Measurements from ENCODE around the gene JAK3.
"Not testable (repeated sequence)": the region's sequence is repeated elsewhere in the genome, so short reads cannot be mapped to it uniquely, and the experiment has no call there.

JAK3 gene

DNA sequence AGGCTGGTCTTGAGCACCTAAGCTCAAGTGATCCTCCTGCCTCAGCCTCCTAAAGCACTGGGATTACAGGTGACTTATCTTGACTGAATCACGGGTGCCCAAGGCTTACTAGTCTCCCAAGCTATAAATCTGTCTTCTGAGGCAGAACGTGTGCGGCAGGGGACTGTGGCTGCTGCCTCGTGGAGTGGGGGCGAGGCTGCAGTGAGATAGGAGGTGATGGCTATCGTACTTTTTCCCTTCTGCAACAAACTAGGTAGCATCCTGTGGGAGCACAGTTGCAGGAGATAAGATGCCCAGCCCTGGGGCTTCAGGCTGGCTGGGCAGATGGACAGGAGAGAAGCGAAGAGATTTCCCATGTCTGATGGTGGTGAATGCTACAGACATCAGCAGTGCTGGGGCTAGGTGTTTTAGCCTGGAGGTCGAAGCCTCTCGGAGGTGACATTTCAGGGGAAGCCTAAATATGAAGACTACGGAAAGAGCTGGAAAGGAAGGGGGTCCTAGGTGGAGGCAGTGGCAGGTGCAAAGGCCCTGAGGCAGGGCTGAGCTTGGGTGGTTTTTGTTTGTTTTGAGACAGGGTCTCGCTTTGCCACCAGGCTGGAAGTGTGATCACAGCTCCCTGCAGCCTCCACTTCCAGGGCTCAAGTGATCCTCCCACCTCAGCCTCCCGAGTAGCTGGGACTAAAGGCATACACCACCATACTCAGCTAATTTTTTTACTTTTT is 45.5 kb downstream of the JAK3 start:
- DNase-seq (ENCODE audit: low read depth): no peak
- no peak overlapping the region for H3K4me3 ChIP-seq (ENCODE audit: low read depth, low read length)
- TF ChIP-seq, protein P1, sequence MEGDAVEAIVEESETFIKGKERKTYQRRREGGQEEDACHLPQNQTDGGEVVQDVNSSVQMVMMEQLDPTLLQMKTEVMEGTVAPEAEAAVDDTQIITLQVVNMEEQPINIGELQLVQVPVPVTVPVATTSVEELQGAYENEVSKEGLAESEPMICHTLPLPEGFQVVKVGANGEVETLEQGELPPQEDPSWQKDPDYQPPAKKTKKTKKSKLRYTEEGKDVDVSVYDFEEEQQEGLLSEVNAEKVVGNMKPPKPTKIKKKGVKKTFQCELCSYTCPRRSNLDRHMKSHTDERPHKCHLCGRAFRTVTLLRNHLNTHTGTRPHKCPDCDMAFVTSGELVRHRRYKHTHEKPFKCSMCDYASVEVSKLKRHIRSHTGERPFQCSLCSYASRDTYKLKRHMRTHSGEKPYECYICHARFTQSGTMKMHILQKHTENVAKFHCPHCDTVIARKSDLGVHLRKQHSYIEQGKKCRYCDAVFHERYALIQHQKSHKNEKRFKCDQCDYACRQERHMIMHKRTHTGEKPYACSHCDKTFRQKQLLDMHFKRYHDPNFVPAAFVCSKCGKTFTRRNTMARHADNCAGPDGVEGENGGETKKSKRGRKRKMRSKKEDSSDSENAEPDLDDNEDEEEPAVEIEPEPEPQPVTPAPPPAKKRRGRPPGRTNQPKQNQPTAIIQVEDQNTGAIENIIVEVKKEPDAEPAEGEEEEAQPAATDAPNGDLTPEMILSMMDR (conservative IDR thresholded peaks at IDR 0.05; ENCODE audit: low read depth, low read length): no peak

DNA sequence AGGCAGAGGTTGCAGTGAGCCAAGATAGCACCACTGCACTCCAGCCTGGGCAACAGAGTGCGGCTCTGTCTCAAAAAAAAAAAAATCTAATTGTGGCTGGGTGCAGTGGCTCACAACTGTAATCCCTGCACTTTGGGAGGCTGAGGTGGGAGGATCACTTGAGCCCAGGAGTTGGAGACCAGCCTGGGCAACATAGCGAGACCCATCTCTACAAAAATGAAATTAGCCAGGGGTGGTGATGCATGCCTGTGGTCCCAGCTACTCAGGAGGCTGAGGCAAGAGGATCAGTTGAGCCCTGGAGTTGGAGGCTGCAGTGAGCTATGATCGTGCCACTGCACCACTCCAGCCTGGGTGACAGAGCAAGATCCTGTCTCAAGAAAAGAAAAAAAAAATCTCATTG is 49.2 kb downstream of the JAK3 start:
- not testable (repeated sequence) for DNase-seq (ENCODE audit: low read depth); H3K4me3 ChIP-seq (ENCODE audit: low read depth, low read length)

DNA sequence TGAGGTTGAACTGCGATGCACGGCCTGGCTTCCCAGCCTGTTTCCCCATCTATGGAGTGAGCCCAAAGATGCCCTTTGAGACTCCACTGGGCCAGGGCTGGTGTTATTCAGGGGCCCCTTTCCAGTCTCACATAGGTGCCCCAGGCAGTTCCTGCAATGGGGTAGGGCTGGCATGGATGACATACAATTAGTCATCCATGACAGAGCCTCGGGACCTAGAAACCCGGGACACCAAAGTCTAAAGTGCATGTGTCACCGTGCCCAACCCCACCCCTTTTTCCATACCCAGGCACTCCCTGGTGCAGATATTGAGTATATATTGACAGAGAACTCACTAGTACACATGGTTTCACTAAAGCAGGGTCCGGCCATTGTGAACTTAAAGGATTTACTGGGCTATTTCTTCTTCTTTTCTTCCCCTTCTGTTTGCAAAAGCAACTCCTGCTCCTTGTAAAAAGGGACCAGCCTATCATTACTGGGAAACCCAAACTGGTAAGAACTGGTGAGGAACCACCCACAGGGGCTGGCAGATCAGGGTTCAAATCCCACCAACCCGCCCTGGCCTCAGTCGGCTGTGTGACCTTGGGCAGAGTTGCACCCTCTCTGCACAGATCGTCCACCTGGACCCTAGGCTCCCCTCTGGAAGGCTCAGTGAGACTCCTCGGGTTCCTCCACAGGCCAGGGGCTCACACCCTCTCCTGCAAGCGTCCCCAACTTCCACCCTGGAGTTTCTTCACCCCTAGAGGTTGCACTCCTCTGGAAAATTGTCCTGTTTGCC is 50.2 kb downstream of the JAK3 start:
- H3K4me3 ChIP-seq (ENCODE audit: low read depth, low read length): no peak overlapping the region
- no peak for DNase-seq (ENCODE audit: low read depth)
- TF ChIP-seq, protein P1 (conservative IDR thresholded peaks at IDR 0.05; ENCODE audit: low read depth, low read length): no peak

DNA sequence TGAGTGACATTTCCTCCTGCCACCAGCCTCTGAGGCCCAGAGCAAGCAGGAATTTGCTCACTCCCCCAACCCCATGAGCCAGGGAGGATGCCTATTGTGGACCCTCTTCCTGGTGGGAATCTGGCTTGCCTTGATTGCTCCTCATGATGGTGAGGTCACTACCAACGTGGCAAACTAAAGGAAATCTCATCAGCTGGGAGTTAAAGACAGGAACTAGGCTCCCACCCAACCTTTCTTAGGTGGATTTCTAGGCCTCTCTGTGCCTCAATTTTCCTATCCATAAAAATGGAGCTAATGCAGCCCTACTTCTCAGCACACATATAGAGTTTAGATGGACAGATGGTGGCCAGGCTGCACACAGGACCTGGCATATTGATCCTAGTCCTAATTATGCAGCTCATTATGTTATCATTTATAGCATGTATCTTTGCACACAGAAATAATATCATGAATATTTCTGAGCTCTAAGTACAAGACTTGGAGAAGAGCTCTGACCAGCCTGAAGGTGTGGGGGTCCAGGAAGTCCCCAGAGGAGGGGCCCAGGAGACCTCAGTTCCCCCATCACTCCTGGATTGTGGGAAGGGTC is 50.9 kb downstream of the JAK3 start:
- TF ChIP-seq, protein P1 (conservative IDR thresholded peaks at IDR 0.05; ENCODE audit: low read depth, low read length): no peak
- no peak overlapping the region for H3K4me3 ChIP-seq (ENCODE audit: low read depth, low read length)

DNA sequence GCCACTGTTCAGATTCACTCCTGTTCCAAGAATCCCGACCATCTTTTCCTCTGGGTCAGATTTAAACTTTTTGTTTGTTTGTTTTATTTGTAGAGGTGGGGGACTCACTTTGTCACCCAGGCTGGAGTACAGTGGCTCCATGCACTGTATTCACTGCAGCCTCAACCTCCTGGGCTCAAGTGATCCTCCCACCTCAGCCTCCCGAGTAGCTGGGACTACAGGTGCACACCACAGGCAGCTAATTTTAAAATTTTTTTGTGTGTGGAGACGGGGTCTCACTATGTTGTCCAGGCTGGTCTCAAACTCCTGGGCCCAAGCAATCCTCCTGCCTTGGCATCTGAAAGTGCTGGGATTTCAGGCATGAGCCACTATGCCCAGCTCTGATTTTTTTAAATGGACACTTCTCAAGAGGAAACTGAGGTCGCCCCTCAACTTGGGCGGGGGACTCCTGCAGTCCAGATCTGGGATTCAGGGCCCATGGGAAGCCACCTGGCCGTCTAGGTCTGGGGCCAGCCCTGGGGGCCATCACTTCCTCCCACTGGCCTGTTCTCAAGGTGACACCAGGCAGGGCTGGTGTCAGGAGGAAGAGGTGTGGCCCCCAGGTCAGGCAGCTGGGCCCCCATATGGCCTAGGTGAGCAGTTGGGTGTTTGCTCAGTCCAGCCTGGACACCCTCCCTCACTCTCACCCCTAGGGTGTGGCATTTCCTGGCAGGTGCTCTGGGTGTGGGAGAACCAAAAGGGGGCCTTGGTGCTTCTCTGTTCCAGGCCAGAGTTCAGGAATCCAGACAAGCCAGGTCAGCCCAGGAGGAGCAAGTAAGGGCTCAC is 51.6 kb downstream of the JAK3 start:
- DNase-seq (ENCODE audit: low read depth): no peak
- TF ChIP-seq, protein P1 (conservative IDR thresholded peaks at IDR 0.05; ENCODE audit: low read depth, low read length): no peak
- no peak overlapping the region for H3K4me3 ChIP-seq (ENCODE audit: low read depth, low read length)

More for the DNA sequence above, 50.9 kb downstream of the JAK3 start:
- DNase-seq (ENCODE audit: low read depth): no peak

DNA sequence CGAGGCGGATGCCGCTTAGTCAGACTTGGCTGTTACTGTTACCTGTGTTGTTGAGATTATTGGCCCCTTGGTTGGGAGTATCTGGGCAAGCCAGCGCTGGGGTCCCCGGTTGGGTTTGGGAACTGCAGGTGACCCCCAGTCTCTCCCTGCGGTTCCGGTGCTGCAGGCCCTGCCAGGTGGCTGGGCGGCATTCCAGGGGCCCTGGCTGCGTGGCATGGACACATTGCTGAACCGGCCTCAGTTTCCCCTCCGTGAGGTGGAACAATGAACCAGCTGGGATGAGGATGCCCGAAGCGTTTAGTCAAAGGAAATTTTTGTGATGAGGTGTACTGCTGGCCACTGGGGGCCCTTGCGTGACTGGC is 52.3 kb downstream of the JAK3 start:
- TF ChIP-seq, protein P1 (conservative IDR thresholded peaks at IDR 0.05; ENCODE audit: low read depth, low read length): no peak
- H3K4me3 ChIP-seq (ENCODE audit: low read depth, low read length): no peak overlapping the region
- DNase-seq (ENCODE audit: low read depth): no peak
